Adrenal gland (tissue), 12 donors: ENCODE measurements around the gene HDLBP. TPM values are rescaled to one million over a fixed set of nuclear protein-coding genes. Genes with fewer than 3 reads are reported as not detected.
A peak's percentile ranks its signal among the peaks of the same experiment; 100 is the strongest.

Experiments used
- DNase-seq, 7 donors: peaks; one replicate each; pipeline ENCODE4 v3.0.0-alpha.2; 2019 to 2020
- H3K27ac ChIP-seq, 5 donors: fragments of 200-600 bp; sonication (generic) in 4 of 5; 1 replicate in 3 of 5; 2 replicates in 2 of 5; pipeline versions ENCODE4 v1.5.1 to v1.8.0; 2016 to 2020; ENCODE audit warnings: mild to moderate bottlenecking in 1 of 5
- H3K27me3 ChIP-seq: fragments of 200-600 bp; 2 replicates; pipeline ENCODE4 v1.8.0; 2021
- H3K36me3 ChIP-seq, 2 donors: fragments of 200-600 bp; replicated peaks in 1 of 2; 1 replicate in 1 of 2; 2 replicates in 1 of 2; pipeline versions ENCODE4 v1.5.1 to v1.8.0; 2018 to 2022
- H3K4me1 ChIP-seq, 2 donors: fragments of 200-600 bp; replicated peaks in 1 of 2; 1 replicate in 1 of 2; 2 replicates in 1 of 2; pipeline versions ENCODE4 v1.5.1 to v1.8.0; 2018 to 2021
- H3K4me3 ChIP-seq, 4 donors: fragments of 200-600 bp; sonication (generic) in 3 of 4; one replicate each; pipeline ENCODE4 v1.5.1; 2016 to 2018
- H3K9me3 ChIP-seq, 3 donors: fragments of 200-600 bp; sonication (generic) in 1 of 3; replicated peaks in 1 of 3; 1 replicate in 2 of 3; 2 replicates in 1 of 3; pipeline versions ENCODE4 v1.5.1 to v1.8.0; 2016 to 2021
- POLR2A ChIP-seq, 2 donors: fragments of 450-650 bp; IDR thresholded peaks; one replicate each; pipeline ENCODE4 v1.6.1; 2017; ENCODE audit warnings: antibody characterized with exemption in 2 of 2, mild to moderate bottlenecking in 2 of 2, moderate library complexity in 1 of 2
- WGBS, 4 donors: extraction: QIAGEN DNeasy Blood & Tissue Kit in 2 of 4; methylation state at CpG; one replicate each; pipeline versions ENCODE4 v1.1.5 to v1.1.7; 2013 to 2017; 5-methylcytosine and 5-hydroxymethylcytosine counted together
- intact Hi-C, 2 donors: fragments of 100-400 bp; cut with DNase I; formaldehyde crosslinking; loops; one replicate each; pipeline versions ENCODE4 v1.14.1 to v1.15.0; 2022 to 2023
- polyA plus RNA-seq, 3 donors: library from polyadenylated mRNA; stranded (reverse); fragments of 200-250 nt in 2 of 3; fragments of 350-450 nt in 1 of 3; fragmentation: Illumina TruSeq in 1 of 3; extraction: RNeasy Lipid Tissue Mini Kit (QIAGEN cat#74804) in 1 of 3; gene quantifications; one replicate each; pipeline ENCODE4 v1.2.3, GENCODE V29; 2013 to 2014
- total RNA-seq, 9 donors: library from RNA; depleted of rRNA in 4 of 9; stranded (reverse); fragments of >200 nt in 4 of 9; fragments of 120-200 nt in 1 of 9; fragmentation: NEBNext Ultra II Directional in 1 of 9; extraction: Animal tissue kit (Norgen Biotek cat#: 25700) in 1 of 9; gene quantifications; one replicate each; pipeline versions ENCODE4 v1.1.0 to v1.2.4, GENCODE V29; 2013 to 2023
- TF ChIP-seq, protein P1 (sequence below), 6 experiments: fragments of 450-650 bp in 4 of 6; fragments of 200-600 bp in 2 of 6; sonication (generic) in 1 of 6; IDR thresholded peaks; 1 replicate in 5 of 6; 2 replicates in 1 of 6; pipeline versions ENCODE4 v1.5.1 to v1.8.0; 2016 to 2021; ENCODE audit warnings: antibody characterized with exemption in 6 of 6, mild to moderate bottlenecking in 2 of 6, moderate library complexity in 1 of 6
- donor health status: healthy with polysubstance abuse.
- donor health status: Bipolar disorder and iron deficiency.
- donor health status: DM: yes; HTN: yes; CAD: no.
- donor health status: DM: no; HTN: no; CAD: no.
- donor health status: DM: no; HTN: no; CAD: no.
- donor health status: DM: yes; HTN: yes; CAD: no.

HDLBP gene
- total and polyA plus RNA-seq, 12 donors = 295 to 880 (median 454) TPM

GRCh38 chr2:241239552-241240202, 75.8 kb downstream of the HDLBP start:
- Histone ChIP-seq H3K4me1 (no peaks in the 10 kb centered on the region), H3K27me3 (no peaks in the 10 kb centered on the region), H3K27ac (no peak overlapping the region), H3K36me3 (peaks cover 0 to 100% of the 10 kb centered on the region in 2 donors), H3K9me3 (no peaks in the 10 kb centered on the region), H3K4me3 (no peak overlapping the region)
- intact Hi-C loops = no loop called here
- WGBS, 4 donors = 94 to 96% (median 95%) methylated on average over 22 to 28 of the region's 28 CpGs
- DNase-seq = peak in 1 of 7 donors; percentile 12
- TF ChIP-seq, protein P1, sequence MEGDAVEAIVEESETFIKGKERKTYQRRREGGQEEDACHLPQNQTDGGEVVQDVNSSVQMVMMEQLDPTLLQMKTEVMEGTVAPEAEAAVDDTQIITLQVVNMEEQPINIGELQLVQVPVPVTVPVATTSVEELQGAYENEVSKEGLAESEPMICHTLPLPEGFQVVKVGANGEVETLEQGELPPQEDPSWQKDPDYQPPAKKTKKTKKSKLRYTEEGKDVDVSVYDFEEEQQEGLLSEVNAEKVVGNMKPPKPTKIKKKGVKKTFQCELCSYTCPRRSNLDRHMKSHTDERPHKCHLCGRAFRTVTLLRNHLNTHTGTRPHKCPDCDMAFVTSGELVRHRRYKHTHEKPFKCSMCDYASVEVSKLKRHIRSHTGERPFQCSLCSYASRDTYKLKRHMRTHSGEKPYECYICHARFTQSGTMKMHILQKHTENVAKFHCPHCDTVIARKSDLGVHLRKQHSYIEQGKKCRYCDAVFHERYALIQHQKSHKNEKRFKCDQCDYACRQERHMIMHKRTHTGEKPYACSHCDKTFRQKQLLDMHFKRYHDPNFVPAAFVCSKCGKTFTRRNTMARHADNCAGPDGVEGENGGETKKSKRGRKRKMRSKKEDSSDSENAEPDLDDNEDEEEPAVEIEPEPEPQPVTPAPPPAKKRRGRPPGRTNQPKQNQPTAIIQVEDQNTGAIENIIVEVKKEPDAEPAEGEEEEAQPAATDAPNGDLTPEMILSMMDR (IDR thresholded peaks at IDR 0.05) = no peak
- no peak for TF ChIP-seq POLR2A (IDR thresholded peaks at IDR 0.05)

DNA sequence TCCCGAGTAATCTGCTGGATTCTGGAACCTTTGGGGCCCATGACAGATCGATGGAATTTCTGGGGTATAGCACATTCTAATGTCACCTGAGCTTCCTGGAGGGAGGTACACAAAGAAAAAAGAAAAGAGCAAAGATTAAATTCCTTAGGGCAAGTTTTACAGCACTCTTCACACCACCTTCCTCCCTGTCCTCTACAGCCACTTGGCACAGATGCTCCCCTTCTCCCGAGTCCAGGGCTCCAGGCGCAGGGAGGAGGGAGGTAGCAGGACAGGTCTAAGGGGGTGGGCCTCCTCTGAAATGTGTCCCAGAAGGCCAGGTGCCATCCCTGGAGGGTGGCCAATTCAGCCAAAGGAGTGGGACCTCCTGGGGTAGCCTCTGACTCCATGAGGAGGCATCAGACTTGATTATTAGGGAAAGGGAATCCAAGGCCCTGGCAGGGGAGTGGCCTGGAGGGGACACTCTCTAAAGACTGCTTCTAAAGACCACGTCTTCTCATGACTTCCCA, 76.7 kb downstream of the HDLBP start:
- Histone ChIP-seq H3K27ac (no peak overlapping the region), H3K4me3 (no peak overlapping the region), H3K36me3 (peaks cover 0 to 100% of the 10 kb centered on the region in 2 donors), H3K9me3 (no peaks in the 10 kb centered on the region), H3K27me3 (no peaks in the 10 kb centered on the region), H3K4me1 (no peaks in the 10 kb centered on the region)
- intact Hi-C loops = no loop called here
- WGBS, 4 donors = 82 to 87% (median 84%) methylated on average over 5 of the region's 5 CpGs
- TF ChIP-seq, protein P1 (IDR thresholded peaks at IDR 0.05) = no peak
- no peak for TF ChIP-seq POLR2A (IDR thresholded peaks at IDR 0.05)
- DNase-seq = no peak

- peak in 1 of 7 donors; percentile 13 for DNase-seq
- intact Hi-C loops = no loop called here
These were observed 77.5 kb downstream of the HDLBP start for GRCh38 chr2:241237949-241238371.

GRCh38 chr2:241237047-241237446, 78.4 kb downstream of the HDLBP start:
- Histone ChIP-seq H3K4me1 (peaks cover 0 to 6% of the 10 kb centered on the region in 2 donors), H3K9me3 (no peaks in the 10 kb centered on the region), H3K27ac (no peak overlapping the region), H3K36me3 (peaks cover 0 to 100% of the 10 kb centered on the region in 2 donors), H3K4me3 (no peak overlapping the region), H3K27me3 (no peaks in the 10 kb centered on the region)
- 80 to 85% (median 83%) methylated on average over 6 of the region's 6 CpGs for WGBS, 4 donors
- no peak for TF ChIP-seq POLR2A (IDR thresholded peaks at IDR 0.05)
- TF ChIP-seq, protein P1 (IDR thresholded peaks at IDR 0.05) = no peak
- DNase-seq = peak in 1 of 7 donors; percentile 13
- intact Hi-C loops = no loop called here

More at GRCh38 chr2:241237949-241238371, 77.5 kb downstream of the HDLBP start:
- no peak overlapping the region for H3K4me3 ChIP-seq
- no peak overlapping the region for H3K27ac ChIP-seq
- H3K27me3 ChIP-seq = no peaks in the 10 kb centered on the region
- TF ChIP-seq POLR2A (IDR thresholded peaks at IDR 0.05) = no peak
- TF ChIP-seq, protein P1 (IDR thresholded peaks at IDR 0.05) = no peak
- H3K36me3 ChIP-seq = peaks cover 0 to 100% of the 10 kb centered on the region in 2 donors
- WGBS, 4 donors = 71 to 90% (median 84%) methylated on average over 4 to 12 of the region's 12 CpGs
- H3K4me1 ChIP-seq = no peaks in the 10 kb centered on the region
- no peaks in the 10 kb centered on the region for H3K9me3 ChIP-seq
